Measurements from ENCODE around the gene STH. TPM values are rescaled to one million over a fixed set of nuclear protein-coding genes. Genes with fewer than 3 reads are reported as not detected.
"Not testable (repeated sequence)": the region's sequence is repeated elsewhere in the genome, so short reads cannot be mapped to it uniquely, and the experiment has no call there.

The STH gene
- total RNA-seq, 2 donors from 2014 or later, result not detected

DNA sequence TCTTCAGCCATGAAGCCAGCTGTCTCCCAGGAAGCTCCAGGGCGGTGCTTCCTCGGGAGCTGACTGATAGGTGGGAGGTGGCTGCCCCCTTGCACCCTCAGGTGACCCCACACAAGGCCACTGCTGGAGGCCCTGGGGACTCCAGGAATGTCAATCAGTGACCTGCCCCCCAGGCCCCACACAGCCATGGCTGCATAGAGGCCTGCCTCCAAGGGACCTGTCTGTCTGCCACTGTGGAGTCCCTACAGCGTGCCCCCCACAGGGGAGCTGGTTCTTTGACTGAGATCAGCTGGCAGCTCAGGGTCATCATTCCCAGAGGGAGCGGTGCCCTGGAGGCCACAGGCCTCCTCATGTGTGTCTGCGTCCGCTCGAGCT is 14.1 kb downstream of the STH start:
- intact Hi-C loops (cut with DNase I), result no loop called here
- no peaks in the 10 kb centered on the region for H3K27me3 ChIP-seq (replicated peaks; ENCODE audit: insufficient read depth)
- H3K4me3 ChIP-seq, result no peak overlapping the region
- H3K36me3 ChIP-seq, result no peaks in the 10 kb centered on the region
- no peaks in the 10 kb centered on the region for H3K9me3 ChIP-seq
- no peak overlapping the region for H3K27ac ChIP-seq
- DNase-seq (ENCODE audit: low spot score), result no peak
- 86% methylated on average over 7 of the region's 7 CpGs for WGBS
- H3K4me1 ChIP-seq (replicated peaks), result no peaks in the 10 kb centered on the region
- TF ChIP-seq POLR2AphosphoS5 (IDR thresholded peaks at IDR 0.05) (no peak), CTCF (IDR thresholded peaks at IDR 0.05) (no peak), POLR2A (IDR thresholded peaks at IDR 0.05) (no peak)

GRCh38 chr17:46013502-46014165 is 14.6 kb downstream of the STH start:
- Histone ChIP-seq H3K4me1 (replicated peaks) (no peaks in the 10 kb centered on the region), H3K27ac (no peak overlapping the region), H3K27me3 (replicated peaks; ENCODE audit: insufficient read depth) (no peaks in the 10 kb centered on the region), H3K36me3 (no peaks in the 10 kb centered on the region), H3K9me3 (no peaks in the 10 kb centered on the region), H3K4me3 (no peak overlapping the region)
- TF ChIP-seq CTCF (IDR thresholded peaks at IDR 0.05) (no peak), POLR2A (IDR thresholded peaks at IDR 0.05) (no peak), POLR2AphosphoS5 (IDR thresholded peaks at IDR 0.05) (no peak)
- no peak for DNase-seq (ENCODE audit: low spot score)
- 73% methylated on average over 9 of the region's 9 CpGs for WGBS
- intact Hi-C loops (cut with DNase I), result no loop called here

DNA sequence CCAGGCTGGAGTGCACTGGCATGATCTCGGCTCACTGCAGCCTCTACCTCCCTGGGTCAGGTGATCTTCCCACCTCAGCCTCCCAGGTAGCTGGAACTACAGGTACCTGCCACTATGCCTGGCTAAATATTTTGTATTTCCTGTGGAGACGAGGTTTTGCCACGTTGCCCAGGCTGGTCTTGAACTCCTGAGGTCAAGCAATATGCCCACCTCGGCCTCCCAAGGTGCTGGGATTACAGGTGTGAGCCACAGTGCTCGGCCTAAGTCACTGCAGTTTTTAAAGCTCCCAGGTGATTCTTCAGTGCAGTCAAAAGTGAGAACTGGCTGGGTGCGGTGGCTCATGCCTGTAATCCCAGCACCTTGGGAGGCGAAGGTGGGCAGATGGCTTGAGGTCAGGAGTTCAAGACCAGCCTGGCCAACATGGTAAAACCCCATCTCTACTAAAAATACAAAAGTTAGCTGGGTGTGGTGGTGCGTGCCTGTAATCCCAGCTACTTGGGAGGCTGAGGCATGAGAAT is 20.4 kb downstream of the STH start:
- H3K4me1 ChIP-seq (replicated peaks); H3K27me3 ChIP-seq (replicated peaks; ENCODE audit: insufficient read depth); H3K36me3 ChIP-seq; H3K4me3 ChIP-seq; H3K27ac ChIP-seq; DNase-seq (ENCODE audit: low spot score); H3K9me3 ChIP-seq; intact Hi-C loops (cut with DNase I): not testable (repeated sequence)
- 91% methylated on average over 7 of the region's 8 CpGs for WGBS

GRCh38 chr17:46020023-46020761 is 21.1 kb downstream of the STH start:
- WGBS, result 85% methylated on average over 14 of the region's 14 CpGs
- intact Hi-C loops (cut with DNase I), result no loop called here

GRCh38 chr17:46020998-46021397 is 21.9 kb downstream of the STH start:
- intact Hi-C loops (cut with DNase I), result no loop called here
- Histone ChIP-seq H3K36me3 (no peaks in the 10 kb centered on the region), H3K27me3 (replicated peaks; ENCODE audit: insufficient read depth) (no peaks in the 10 kb centered on the region), H3K4me3 (no peak overlapping the region), H3K9me3 (no peaks in the 10 kb centered on the region), H3K27ac (no peak overlapping the region), H3K4me1 (replicated peaks) (no peaks in the 10 kb centered on the region)
- no peak for DNase-seq (ENCODE audit: low spot score)
- TF ChIP-seq CTCF (IDR thresholded peaks at IDR 0.05), result no peak
- no peak for TF ChIP-seq POLR2AphosphoS5 (IDR thresholded peaks at IDR 0.05)
- no peak for TF ChIP-seq POLR2A (IDR thresholded peaks at IDR 0.05)
- 83% methylated on average over 12 of the region's 12 CpGs for WGBS

More at GRCh38 chr17:46020023-46020761, 21.1 kb downstream of the STH start:
- Histone ChIP-seq H3K4me1 (replicated peaks) (no peaks in the 10 kb centered on the region), H3K27ac (no peak overlapping the region), H3K9me3 (no peaks in the 10 kb centered on the region), H3K27me3 (replicated peaks; ENCODE audit: insufficient read depth) (no peaks in the 10 kb centered on the region), H3K4me3 (no peak overlapping the region), H3K36me3 (no peaks in the 10 kb centered on the region)
- TF ChIP-seq CTCF (IDR thresholded peaks at IDR 0.05) (no peak), POLR2AphosphoS5 (IDR thresholded peaks at IDR 0.05) (no peak), POLR2A (IDR thresholded peaks at IDR 0.05) (no peak)
- DNase-seq (ENCODE audit: low spot score), result no peak

GRCh38 chr17:46023366-46023765 is 24.3 kb downstream of the STH start:
- H3K27ac ChIP-seq; H3K4me1 ChIP-seq (replicated peaks); H3K9me3 ChIP-seq; intact Hi-C loops (cut with DNase I); H3K4me3 ChIP-seq; H3K27me3 ChIP-seq (replicated peaks; ENCODE audit: insufficient read depth); DNase-seq (ENCODE audit: low spot score); H3K36me3 ChIP-seq: not testable (repeated sequence)
- 91% methylated on average over 7 of the region's 7 CpGs for WGBS

All from prostate gland (tissue), 2 donors.